ENCODE measurements around the gene TRPM8.

TRPM8 gene

DNA sequence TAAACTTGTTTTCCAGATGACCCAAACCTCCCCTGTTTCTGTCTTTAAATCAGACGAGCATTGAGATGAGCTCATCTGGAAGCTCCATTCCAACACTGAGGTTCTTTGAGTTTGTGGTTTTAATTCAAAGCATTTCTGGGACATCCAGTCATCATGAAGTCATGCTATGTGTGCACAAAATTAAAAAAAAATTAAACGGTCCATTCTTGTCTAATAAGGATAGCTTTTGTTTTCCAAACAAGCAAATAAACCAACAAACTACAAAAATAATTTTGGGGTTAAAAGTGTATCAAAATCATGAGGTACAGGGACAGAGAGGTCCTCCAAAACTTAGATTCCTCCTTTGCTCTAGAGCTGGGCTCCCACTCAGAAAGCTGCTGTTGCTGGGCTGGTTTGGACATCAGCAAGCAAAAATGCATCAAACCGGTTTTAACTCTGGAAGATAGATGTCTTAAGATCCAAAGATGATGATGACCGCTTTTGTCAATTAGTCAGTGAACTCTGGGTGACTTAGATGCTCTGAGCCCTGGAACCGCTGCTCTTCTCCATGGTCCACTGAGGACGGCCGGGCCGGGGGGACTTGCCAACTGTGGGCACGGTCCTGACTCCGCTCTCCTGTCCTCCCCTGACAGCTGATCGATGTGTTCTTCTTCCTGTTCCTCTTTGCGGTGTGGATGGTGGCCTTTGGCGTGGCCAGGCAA is 65.4 kb downstream of the TRPM8 start:
- no peak overlapping the region for H3K4me2 ChIP-seq (ENCODE audit: insufficient read depth, low read length)

GRCh38 chr2:233983445-233983844 is 66.3 kb downstream of the TRPM8 start:
- ATAC-seq (ENCODE audit: insufficient read depth, low read depth) = no peak

More for the DNA sequence above, 65.4 kb downstream of the TRPM8 start:
- Histone ChIP-seq H3K79me2 (ENCODE audit: insufficient read depth, low read length) (no peaks in the 10 kb centered on the region), H2AFZ (ENCODE audit: low read depth, low read length) (no peak overlapping the region), H3K4me1 (ENCODE audit: insufficient read depth, low read length) (no peaks in the 10 kb centered on the region), H3K9me3 (ENCODE audit: insufficient read depth, low read length, severe bottlenecking) (no peaks in the 10 kb centered on the region), H4K20me1 (ENCODE audit: insufficient read depth, low read length) (no peaks in the 10 kb centered on the region), H3K9ac (ENCODE audit: low read depth, low read length) (no peak overlapping the region), H3K27me3 (ENCODE audit: insufficient read depth, low read length, poor library complexity) (no peaks in the 10 kb centered on the region), H3K27ac (ENCODE audit: low read length) (no peak overlapping the region), H3K36me3 (ENCODE audit: insufficient read depth, low read length) (no peaks in the 10 kb centered on the region), H3K4me3 (ENCODE audit: low read depth in 1 of 2, low read length in 2 of 2) (no peak overlapping the region)
- TF ChIP-seq CTCF (IDR thresholded peaks at IDR 0.05; ENCODE audit: borderline replicate concordance, extremely low read depth, low read length, poor library complexity, severe bottlenecking) (no peak), EZH2 (IDR thresholded peaks at IDR 0.05; ENCODE audit: borderline replicate concordance, low read depth, low read length, severe bottlenecking) (no peak)
- ATAC-seq (ENCODE audit: insufficient read depth, low read depth) = no peak
- no peak for DNase-seq

DNA sequence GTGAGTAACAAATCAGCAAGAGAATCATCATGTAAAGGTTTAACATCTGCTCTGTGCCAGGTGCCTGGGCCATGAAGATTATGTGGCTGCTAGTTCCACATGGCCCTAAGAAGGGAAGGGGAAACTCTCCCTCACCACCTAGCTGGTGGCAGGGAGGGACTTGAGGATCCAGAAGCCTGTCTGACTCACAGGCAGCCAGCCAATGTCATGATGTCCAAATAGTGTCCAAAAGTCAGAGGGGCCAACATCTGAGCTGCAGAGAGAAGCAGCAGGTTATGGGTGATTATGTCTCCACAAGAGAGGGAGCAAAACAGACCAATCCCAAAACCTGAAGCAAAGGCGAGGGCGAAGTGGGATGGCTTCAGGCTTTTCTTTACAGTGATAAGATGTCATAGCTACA is 71.4 kb downstream of the TRPM8 start:
- Histone ChIP-seq H3K27me3 (ENCODE audit: insufficient read depth, low read length, poor library complexity) (peaks cover 7% of the 10 kb centered on the region), H3K27ac (ENCODE audit: low read length) (no peak overlapping the region), H3K9ac (ENCODE audit: low read depth, low read length) (no peak overlapping the region), H2AFZ (ENCODE audit: low read depth, low read length) (no peak overlapping the region), H3K9me3 (ENCODE audit: insufficient read depth, low read length, severe bottlenecking) (no peaks in the 10 kb centered on the region), H4K20me1 (ENCODE audit: insufficient read depth, low read length) (no peaks in the 10 kb centered on the region), H3K36me3 (ENCODE audit: insufficient read depth, low read length) (no peaks in the 10 kb centered on the region), H3K4me2 (ENCODE audit: insufficient read depth, low read length) (no peak overlapping the region), H3K79me2 (ENCODE audit: insufficient read depth, low read length) (no peaks in the 10 kb centered on the region), H3K4me1 (ENCODE audit: insufficient read depth, low read length) (no peaks in the 10 kb centered on the region), H3K4me3 (ENCODE audit: low read depth in 1 of 2, low read length in 2 of 2) (no peak overlapping the region)
- no peak for ATAC-seq (ENCODE audit: insufficient read depth, low read depth)
- TF ChIP-seq EZH2 (IDR thresholded peaks at IDR 0.05; ENCODE audit: borderline replicate concordance, low read depth, low read length, severe bottlenecking) (no peak), CTCF (IDR thresholded peaks at IDR 0.05; ENCODE audit: borderline replicate concordance, extremely low read depth, low read length, poor library complexity, severe bottlenecking) (no peak)
- DNase-seq = no peak

More at GRCh38 chr2:233983445-233983844, 66.3 kb downstream of the TRPM8 start:
- no peak for DNase-seq
- Histone ChIP-seq H3K27me3 (ENCODE audit: insufficient read depth, low read length, poor library complexity) (no peaks in the 10 kb centered on the region), H3K36me3 (ENCODE audit: insufficient read depth, low read length) (no peaks in the 10 kb centered on the region), H3K9ac (ENCODE audit: low read depth, low read length) (no peak overlapping the region), H3K4me1 (ENCODE audit: insufficient read depth, low read length) (no peaks in the 10 kb centered on the region), H3K9me3 (ENCODE audit: insufficient read depth, low read length, severe bottlenecking) (no peaks in the 10 kb centered on the region), H3K4me3 (ENCODE audit: low read depth in 1 of 2, low read length in 2 of 2) (no peak overlapping the region), H3K4me2 (ENCODE audit: insufficient read depth, low read length) (no peak overlapping the region), H3K79me2 (ENCODE audit: insufficient read depth, low read length) (no peaks in the 10 kb centered on the region), H4K20me1 (ENCODE audit: insufficient read depth, low read length) (no peaks in the 10 kb centered on the region), H2AFZ (ENCODE audit: low read depth, low read length) (no peak overlapping the region), H3K27ac (ENCODE audit: low read length) (no peak overlapping the region)
- TF ChIP-seq CTCF (IDR thresholded peaks at IDR 0.05; ENCODE audit: borderline replicate concordance, extremely low read depth, low read length, poor library complexity, severe bottlenecking) (no peak), EZH2 (IDR thresholded peaks at IDR 0.05; ENCODE audit: borderline replicate concordance, low read depth, low read length, severe bottlenecking) (no peak)

Data from DND-41 (cell line).